H1 (cell line): ENCODE measurements around the gene UBASH3B. TPM values are rescaled to one million over a fixed set of nuclear protein-coding genes. Genes with fewer than 3 reads are reported as not detected.

Source experiments
- CTCF ChIA-PET: fragments of 300-600 bp; sonication (Branson Sonifier 250); formaldehyde crosslinking; loops from one replicate; lab custom pipeline; 2021; ENCODE audit not compliant: partially characterized antibody; lab: Charles Lee
- POLR2A ChIA-PET: fragments of 300-600 bp; sonication (Branson Sonifier 250); formaldehyde crosslinking; loops from one replicate; lab custom pipeline; 2021; ENCODE audit warnings: inconsistent platforms; ENCODE audit not compliant: partially characterized antibody; lab: Charles Lee
- DNase-seq, 2 experiments: peaks; one replicate each; pipeline versions ENCODE4 v3.0.0 to v3.0.0-alpha.2; 2010 to 2022; ENCODE audit warnings: low spot score in 2 of 2, low read depth in 1 of 2, mixed read lengths in 1 of 2
- FAIRE-seq: peaks from 2 replicates; lab custom pipeline; 2011; peaks lifted over from hg19 to GRCh38; lab: Jason Lieb, UNC
- H2AFZ ChIP-seq: 2 replicates; pipeline ENCODE4 v1.8.1; 2012; ENCODE audit warnings: low read length, inconsistent platforms
- H2AK5ac ChIP-seq: 2 replicates; pipeline ENCODE4 v1.6.1; 2013; ENCODE audit warnings: low read depth, low read length
- H2BK120ac ChIP-seq: replicated peaks from 2 replicates; pipeline ENCODE3; 2013; ENCODE audit warnings: low read depth, low read length, inconsistent platforms
- H2BK12ac ChIP-seq: 2 replicates; pipeline ENCODE4 v1.6.1; 2013; ENCODE audit warnings: low read depth, low read length
- H2BK15ac ChIP-seq: 2 replicates; pipeline ENCODE4 v1.6.1; 2013; ENCODE audit warnings: low read length
- H2BK20ac ChIP-seq: 2 replicates; pipeline ENCODE4 v1.6.1; 2013; ENCODE audit warnings: low read length
- H2BK5ac ChIP-seq: 2 replicates; pipeline ENCODE4 v1.6.1; 2013; ENCODE audit warnings: low read depth, low read length
- H3K14ac ChIP-seq: 2 replicates; pipeline ENCODE4 v1.6.1; 2013; ENCODE audit warnings: inconsistent platforms; ENCODE audit not compliant: insufficient read length
- H3K18ac ChIP-seq: 2 replicates; pipeline ENCODE4 v1.6.1; 2013; ENCODE audit warnings: low read length; ENCODE audit errors: extremely low read depth
- H3K23ac ChIP-seq: 2 replicates; pipeline ENCODE4 v1.6.1; 2013; ENCODE audit warnings: inconsistent platforms; ENCODE audit not compliant: insufficient read length
- H3K23me2 ChIP-seq: 2 replicates; pipeline ENCODE4 v1.6.1; 2013; ENCODE audit warnings: low read depth, low read length
- H3K27ac ChIP-seq: 2 replicates; pipeline ENCODE4 v1.6.1; 2011; ENCODE audit warnings: low read depth, low read length, inconsistent platforms
- H3K27me3 ChIP-seq, 4 experiments: replicated peaks in 1 of 4; 1 replicate in 1 of 4; 2 replicates in 3 of 4; pipeline versions ENCODE4 v1.6.1 to v1.8.1; 2011 to 2013; ENCODE audit warnings: low read length in 3 of 4, mild to moderate bottlenecking in 3 of 4, inconsistent platforms in 2 of 4, mixed read lengths in 2 of 4, moderate library complexity in 1 of 4; ENCODE audit not compliant: control insufficient read depth in 3 of 4, insufficient read depth in 3 of 4; ENCODE audit errors: extremely low read depth in 1 of 4
- H3K36me3 ChIP-seq, 4 experiments: 2 replicates each; pipeline versions ENCODE4 v1.6.1 to v1.8.1; 2011 to 2013; ENCODE audit warnings: mild to moderate bottlenecking in 4 of 4, low read length in 3 of 4, moderate library complexity in 2 of 4, control low read depth in 1 of 4, inconsistent platforms in 1 of 4; ENCODE audit not compliant: insufficient read depth in 4 of 4, control insufficient read depth in 2 of 4
- H3K4ac ChIP-seq: replicated peaks from 2 replicates; pipeline ENCODE3; 2013; ENCODE audit warnings: low read length, low read depth, mixed read lengths, inconsistent platforms; ENCODE audit not compliant: insufficient read length
- H3K4me1 ChIP-seq, 4 experiments: replicated peaks in 1 of 4; 1 replicate in 1 of 4; 2 replicates in 3 of 4; pipeline versions ENCODE4 v1.6.1 to v1.8.1; 2011 to 2013; ENCODE audit warnings: low read length in 3 of 4, inconsistent platforms in 2 of 4, mixed read lengths in 1 of 4; ENCODE audit not compliant: insufficient read depth in 4 of 4, control insufficient read depth in 3 of 4
- H3K4me2 ChIP-seq, 2 experiments: 2 replicates each; pipeline versions ENCODE4 v1.6.1 to v1.8.1; 2011 to 2013; ENCODE audit warnings: low read depth in 2 of 2, low read length in 2 of 2, control low read depth in 1 of 2, inconsistent platforms in 1 of 2, mild to moderate bottlenecking in 1 of 2; ENCODE audit not compliant: insufficient read depth in 1 of 2
- H3K4me3 ChIP-seq, 4 experiments: fragments of 200-600, 300-600 bp in 1 of 4; sonication (generic), shearing (Covaris generic), sonication (Bioruptor Twin) in 1 of 4; 2 replicates each; pipeline versions ENCODE4 v1.5.1 to v1.8.1; 2011 to 2016; ENCODE audit warnings: low read length in 4 of 4, low read depth in 3 of 4, control low read depth in 2 of 4, inconsistent platforms in 2 of 4, mild to moderate bottlenecking in 2 of 4, mixed read lengths in 1 of 4, moderate library complexity in 1 of 4; ENCODE audit not compliant: insufficient read depth in 2 of 4; ENCODE audit errors: extremely low read depth in 1 of 4
- H3K56ac ChIP-seq: replicated peaks from 2 replicates; pipeline ENCODE3; 2013; ENCODE audit warnings: low read depth, mild to moderate bottlenecking, mixed read lengths, low read length, inconsistent platforms; ENCODE audit not compliant: insufficient read length
- H3K79me1 ChIP-seq: 2 replicates; pipeline ENCODE4 v1.6.1; 2013; ENCODE audit warnings: low read depth, low read length, control low read depth
- H3K79me2 ChIP-seq, 2 experiments: 2 replicates each; pipeline versions ENCODE4 v1.6.1 to v1.8.1; 2012 to 2013; ENCODE audit warnings: low read length in 2 of 2, mild to moderate bottlenecking in 2 of 2, inconsistent platforms in 1 of 2; ENCODE audit not compliant: insufficient read depth in 2 of 2, control insufficient read depth in 1 of 2
- H3K9ac ChIP-seq, 4 experiments: replicated peaks in 1 of 4; 1 replicate in 1 of 4; 2 replicates in 3 of 4; pipeline versions ENCODE4 v1.6.1 to v1.8.1; 2011 to 2013; ENCODE audit warnings: low read depth in 3 of 4, low read length in 3 of 4, control low read depth in 2 of 4, mild to moderate bottlenecking in 2 of 4, moderate library complexity in 2 of 4, inconsistent platforms in 1 of 4; ENCODE audit errors: extremely low read depth in 1 of 4
- H3K9me3 ChIP-seq, 2 experiments: 2 replicates each; pipeline versions ENCODE4 v1.6.1 to v1.8.1; 2012 to 2013; ENCODE audit warnings: mild to moderate bottlenecking in 2 of 2, moderate library complexity in 2 of 2, control low read depth in 1 of 2, inconsistent platforms in 1 of 2, low read depth in 1 of 2, low read length in 1 of 2, mixed read lengths in 1 of 2; ENCODE audit not compliant: insufficient read depth in 2 of 2
- H4K20me1 ChIP-seq, 2 experiments: replicated peaks in 1 of 2; 2 replicates each; pipeline versions ENCODE3 to v1.8.1; 2011 to 2013; ENCODE audit warnings: inconsistent platforms in 2 of 2, low read length in 2 of 2, mild to moderate bottlenecking in 1 of 2; ENCODE audit not compliant: insufficient read depth in 2 of 2, control insufficient read depth in 1 of 2
- H4K5ac ChIP-seq: 2 replicates; pipeline ENCODE4 v1.6.1; 2013; ENCODE audit warnings: low read length, low read depth, mixed read lengths, inconsistent platforms; ENCODE audit not compliant: insufficient read length
- H4K8ac ChIP-seq: 2 replicates; pipeline ENCODE4 v1.8.0; 2013; ENCODE audit warnings: mild to moderate bottlenecking, moderate library complexity, low read length, inconsistent platforms; ENCODE audit not compliant: insufficient read depth; ENCODE audit errors: extremely low read depth
- H4K91ac ChIP-seq: replicated peaks from 2 replicates; pipeline ENCODE3; 2013; ENCODE audit warnings: low read length, mixed read lengths, inconsistent platforms; ENCODE audit not compliant: insufficient read length
- BRCA1 ChIP-seq: IDR thresholded peaks from 2 replicates; pipeline ENCODE4 v1.6.1; 2012; ENCODE audit warnings: low read depth, low read length, improper control_type of control experiment
- CBX5 ChIP-seq: fragments of 300-800, 300-1000 bp; sonication (generic); IDR thresholded peaks from 2 replicates; pipeline ENCODE4 v1.7.1; 2016; ENCODE audit warnings: antibody characterized with exemption, low read length, low read depth
- CHD1 ChIP-seq: IDR thresholded peaks from 2 replicates; pipeline ENCODE4 v1.6.1; 2012; ENCODE audit warnings: low read depth, low read length, improper control_type of control experiment
- CTCF ChIP-seq, 3 experiments: IDR thresholded peaks; 1 replicate in 2 of 3; 2 replicates in 1 of 3; pipeline versions ENCODE4 v1.5.1 to v1.6.1; 2011; ENCODE audit warnings: low read length in 3 of 3, mild to moderate bottlenecking in 3 of 3, inconsistent platforms in 2 of 3, low read depth in 1 of 3, moderate library complexity in 1 of 3; ENCODE audit not compliant: insufficient read depth in 1 of 3; ENCODE audit errors: control extremely low read depth in 1 of 3
- HDAC6 ChIP-seq: IDR thresholded peaks from one replicate; pipeline ENCODE4 v1.7.1; 2012; ENCODE audit warnings: low read depth, mild to moderate bottlenecking, inconsistent platforms, low read length, moderate library complexity
- MAFK ChIP-seq: IDR thresholded peaks from 2 replicates; pipeline ENCODE4 v1.6.1; 2012; ENCODE audit warnings: low read depth, mild to moderate bottlenecking, improper control_type of control experiment, low read length
- NRF1 ChIP-seq: IDR thresholded peaks from 2 replicates; pipeline ENCODE4 v1.6.1; 2011; ENCODE audit warnings: mild to moderate bottlenecking, low read depth, low read length, improper control_type of control experiment
- PHF8 ChIP-seq: fragments of 200-600 bp; sonication (generic); conservative IDR thresholded peaks from 2 replicates; pipeline ENCODE4 v1.7.1; 2012; ENCODE audit warnings: low read depth, mild to moderate bottlenecking, inconsistent platforms, low read length, moderate library complexity
- RNF2 ChIP-seq: fragments of 200-900, 300-1000 bp; sonication (generic); IDR thresholded peaks from 2 replicates; pipeline ENCODE4 v1.7.1; 2016; ENCODE audit warnings: borderline replicate concordance, low read depth, mild to moderate bottlenecking, antibody characterized with exemption, low read length; ENCODE audit not compliant: poor library complexity, severe bottlenecking; ENCODE audit errors: missing control alignments
- RXRA ChIP-seq: IDR thresholded peaks from 2 replicates; pipeline ENCODE4 v1.6.1; 2011; ENCODE audit warnings: low read depth, mild to moderate bottlenecking, low read length, moderate library complexity; ENCODE audit not compliant: insufficient read depth
- TAF1 ChIP-seq: IDR thresholded peaks from 2 replicates; pipeline ENCODE4 v1.6.1; 2011; ENCODE audit warnings: mild to moderate bottlenecking, low read depth, low read length
- TBP ChIP-seq: IDR thresholded peaks from 2 replicates; pipeline ENCODE4 v1.6.1; 2011; ENCODE audit warnings: low read depth, low read length, improper control_type of control experiment
- WGBS, 2 experiments: shearing (Covaris generic) in 1 of 2; methylation state at CpG; one replicate each; pipeline versions ENCODE4 v1.1.6 to v1.1.7; 2013 to 2015; ENCODE audit warnings: low lambda C conversion rate in 2 of 2, mixed read lengths in 2 of 2, inconsistent platforms in 1 of 2, low coverage in 1 of 2, missing lambda C conversion rate in 1 of 2; ENCODE audit not compliant: insufficient replicate concordance in 2 of 2, insufficient coverage in 1 of 2, insufficient read length in 1 of 2; ENCODE audit errors: extremely low coverage in 1 of 2, missing lambda C conversion rate in 1 of 2; 5-methylcytosine and 5-hydroxymethylcytosine counted together
- polyA plus RNA-seq, 7 experiments: library from polyadenylated mRNA; depleted of rRNA in 3 of 7; stranded (reverse) in 5 of 7; unstranded in 2 of 7; fragments of >200 nt in 5 of 7; fragments of 200-250 nt in 2 of 7; gene quantifications; 1 replicate in 5 of 7; 2 replicates in 1 of 7; 4 replicates in 1 of 7; pipeline versions ENCODE4 v1.2.1 to v1.2.3, GENCODE V29; 2011 to 2013; ENCODE audit warnings: missing spikeins in 2 of 7, mixed read lengths in 2 of 7
- total RNA-seq: library from RNA; stranded (reverse); fragmentation: NEBNext Ultra II Directional; extraction: Animal tissue kit (Norgen Biotek cat#: 25700); gene quantifications from 2 replicates; pipeline ENCODE4 v1.2.1, GENCODE V29; 2021

Gene UBASH3B
- total and polyA plus RNA-seq, 2 of the 8 experiments (the other 6 are each of a cell fraction or from before 2014, with no cell fraction given): 7.5 to 9.5 TPM

GRCh38 chr11:122755941-122756340 is 100.4 kb downstream of the UBASH3B start:
- H3K4me1 ChIP-seq: no peaks in the 10 kb centered on the region
- no peak overlapping the region for H2BK120ac ChIP-seq
- no peak overlapping the region for H3K56ac ChIP-seq
- H2BK20ac ChIP-seq: no peak overlapping the region
- H3K36me3 ChIP-seq: no peaks in the 10 kb centered on the region
- no peak overlapping the region for H3K4me2 ChIP-seq
- no peak overlapping the region for H2BK15ac ChIP-seq
- no peaks in the 10 kb centered on the region for H3K79me1 ChIP-seq
- no peaks in the 10 kb centered on the region for H4K20me1 ChIP-seq
- FAIRE-seq: no peak
- no peaks in the 10 kb centered on the region for H3K9me3 ChIP-seq
- 88% methylated on average over 5 of the region's 5 CpGs; no CpG with 5 or more reads in 1 of the 2 experiments for WGBS, 2 experiments
- no peak overlapping the region for H3K23ac ChIP-seq
- H3K9ac ChIP-seq: no peak overlapping the region
- no peaks in the 10 kb centered on the region for H3K23me2 ChIP-seq
- H4K8ac ChIP-seq: no peak overlapping the region
- no peak overlapping the region for H3K4ac ChIP-seq
- H2BK5ac ChIP-seq: no peak overlapping the region
- H3K14ac ChIP-seq: no peak overlapping the region
- H2BK12ac ChIP-seq: no peak overlapping the region
- no peak overlapping the region for H2AFZ ChIP-seq
- H3K4me3 ChIP-seq: no peak overlapping the region
- DNase-seq: no peak
- H3K27ac ChIP-seq: no peak overlapping the region
- no peak overlapping the region for H3K18ac ChIP-seq
- H2AK5ac ChIP-seq: no peak overlapping the region
- H3K27me3 ChIP-seq: no peaks in the 10 kb centered on the region
- ChIA-PET POLR2A (interaction anchor here (1.6 kb wide), 1 partner anchor 79 kb away, joined by 3 read pairs; no protein-coding TSS in a partner anchor), CTCF (interaction anchor here (0.6 to 20.7 kb wide), 23 partner anchors 9 to 187 kb away, joined by 3 to 356 read pairs (median 11); partner anchors contain the start of gene UBASH3B)
- no peaks in the 10 kb centered on the region for H3K79me2 ChIP-seq
- H4K91ac ChIP-seq: no peak overlapping the region
- no peak overlapping the region for H4K5ac ChIP-seq
- TF ChIP-seq RXRA (no peak), PHF8 (no peak), CTCF (IDR thresholded peaks at IDR 0.05; ENCODE audit: control extremely low read depth in 1 of 3, insufficient read depth in 1 of 3, low read depth in 1 of 3, low read length in 3 of 3) (no peak), TAF1 (no peak), TBP (no peak), MAFK (no peak), CBX5 (no peak), BRCA1 (no peak), NRF1 (no peak), CHD1 (no peak), HDAC6 (no peak), RNF2 (no peak)
